MCF 10A (cell line): ENCODE results near the gene EMILIN2. TPM values are rescaled to one million over a fixed set of nuclear protein-coding genes. Genes with fewer than 3 reads are reported as not detected.

Experiments
- BruUV-seq: library from RNA; stranded (reverse); fragments of 400-500 nt; replicated peaks from 2 replicates; lab custom pipeline; 2021; lab: Mats Ljungman, UMichigan
- CTCF ChIA-PET: fragments of 300-600 bp; sonication (Branson Sonifier 250); formaldehyde crosslinking; extraction: SDS; loops from one replicate; lab custom pipeline; 2021; ENCODE audit warnings: antibody characterized with exemption, inconsistent platforms; lab: Yijun Ruan, JAX
- POLR2A ChIA-PET: fragments of 300-600, 350-650 bp; sonication (Branson Sonifier 250); formaldehyde crosslinking; extraction: SDS; loops from one replicate; lab custom pipeline; 2020; ENCODE audit warnings: antibody characterized with exemption, inconsistent platforms; lab: Yijun Ruan, JAX
- DNase-seq: peaks from one replicate; pipeline ENCODE4 v3.0.0-alpha.2; 2018; ENCODE audit not compliant: unreplicated experiment
- H3K27ac Mint-ChIP-seq: one replicate; pipeline ENCODE4 v1.8.0; 2022; ENCODE audit warnings: mild to moderate bottlenecking, low read depth, mixed read lengths; ENCODE audit not compliant: unreplicated experiment
- H3K27me3 Mint-ChIP-seq: one replicate; pipeline ENCODE4 v1.8.0; 2022; ENCODE audit warnings: mixed read lengths; ENCODE audit not compliant: insufficient read depth, unreplicated experiment
- H3K36me3 Mint-ChIP-seq: one replicate; pipeline ENCODE4 v1.8.0; 2022; ENCODE audit warnings: mild to moderate bottlenecking, moderate library complexity, mixed read lengths; ENCODE audit not compliant: insufficient read depth, unreplicated experiment
- H3K4me1 Mint-ChIP-seq: one replicate; pipeline ENCODE4 v1.8.0; 2022; ENCODE audit warnings: mixed read lengths; ENCODE audit not compliant: insufficient read depth, unreplicated experiment
- H3K4me3 Mint-ChIP-seq: one replicate; pipeline ENCODE4 v1.8.0; 2022; ENCODE audit warnings: mild to moderate bottlenecking, moderate library complexity, mixed read lengths; ENCODE audit not compliant: unreplicated experiment
- H3K9me3 Mint-ChIP-seq: one replicate; pipeline ENCODE4 v1.8.0; 2022; ENCODE audit warnings: mixed read lengths; ENCODE audit not compliant: unreplicated experiment
- CTCF ChIP-seq: fragments of 200-600 bp; IDR thresholded peaks from one replicate; pipeline ENCODE4 v1.8.0; 2022; ENCODE audit warnings: antibody characterized with exemption, mild to moderate bottlenecking; ENCODE audit not compliant: unreplicated experiment
- intact Hi-C: fragments of 100-400 bp; cut with micrococcal nuclease; formaldehyde crosslinking; loops from 2 replicates; pipeline ENCODE4 v1.14.1; 2022
- total RNA-seq: library from RNA; stranded (reverse); gene quantifications from 2 replicates; pipeline ENCODE4 v1.2.3, GENCODE V29; 2022

The EMILIN2 gene
- total RNA-seq, 1 experiment from 2014 or later, result not detected

GRCh38 chr18:2932247-2933181 is 85.7 kb downstream of the EMILIN2 start:
- intact Hi-C loops, result loop anchor here (1.0 to 5.0 kb wide), 5 partner anchors 130 to 735 kb away; no protein-coding TSS in a partner anchor
- BruUV-seq, result no TSS peak
- peak; percentile 69 for TF ChIP-seq CTCF
- Mint-ChIP-seq H3K36me3 (peaks cover 42% of the 10 kb centered on the region), H3K9me3 (no peaks in the 10 kb centered on the region), H3K27ac (no peak overlapping the region), H3K4me1 (peaks cover 10% of the 10 kb centered on the region), H3K4me3 (no peak overlapping the region), H3K27me3 (no peaks in the 10 kb centered on the region)
- DNase-seq, result peak; percentile 71
- ChIA-PET CTCF (interaction anchor here (0.6 to 7.9 kb wide), 30 partner anchors 8 to 734 kb away, joined by 3 to 103 read pairs (median 4); partner anchors contain the start of gene MYL12A), POLR2A (interaction anchor here (0.6 to 3.4 kb wide), 3 partner anchors 275 to 318 kb away, joined by 3 to 35 read pairs (median 3); partner anchors contain the start of gene MYL12A)

- CTCF ChIA-PET, result interaction anchor here (0.7 to 7.9 kb wide), 15 partner anchors 9 to 732 kb away, joined by 3 to 103 read pairs (median 5); partner anchors contain the start of gene MYL12A
- Mint-ChIP-seq H3K36me3 (peaks cover 57% of the 10 kb centered on the region), H3K27ac (no peak overlapping the region), H3K27me3 (no peaks in the 10 kb centered on the region), H3K4me1 (peaks cover 10% of the 10 kb centered on the region), H3K9me3 (no peaks in the 10 kb centered on the region), H3K4me3 (no peak overlapping the region)
- no TSS peak for BruUV-seq
- no peak for DNase-seq
- POLR2A ChIA-PET, result interaction anchor here (1.1 to 3.4 kb wide), 2 partner anchors 259 to 313 kb away, joined by 4 to 35 read pairs; partner anchors contain the start of gene MYL12A
- no peak for TF ChIP-seq CTCF
- intact Hi-C loops, result loop anchor here (2.0 to 5.0 kb wide), 2 partner anchors 129 to 733 kb away; no protein-coding TSS in a partner anchor
Measured at GRCh38 chr18:2933995-2934394, 87.2 kb downstream of the EMILIN2 start.

- no peaks in the 10 kb centered on the region for H3K27me3 Mint-ChIP-seq
- peak overlapping the region; percentile 64 for H3K27ac Mint-ChIP-seq
Measured at GRCh38 chr18:2935438-2936192, 88.8 kb downstream of the EMILIN2 start.

More at GRCh38 chr18:2935438-2936192, 88.8 kb downstream of the EMILIN2 start:
- Mint-ChIP-seq H3K36me3 (peaks cover 50% of the 10 kb centered on the region), H3K4me3 (no peak overlapping the region), H3K4me1 (peaks cover 10% of the 10 kb centered on the region), H3K9me3 (no peaks in the 10 kb centered on the region)
- TF ChIP-seq CTCF, result no peak
- BruUV-seq, result no TSS peak
- ChIA-PET CTCF (interaction anchor here (1.2 to 7.9 kb wide), 3 partner anchors 50 to 309 kb away, joined by 4 to 103 read pairs (median 4); partner anchors contain the start of gene MYL12A), POLR2A (interaction anchor here (0.6 to 1.2 kb wide), 2 partner anchors 311 to 315 kb away, joined by 3 to 7 read pairs; no protein-coding TSS in a partner anchor)
- peak; percentile 22 for DNase-seq
- intact Hi-C loops, result no loop called here
